PC-3 (cell line): ENCODE measurements around the gene TRIM33. TPM values are rescaled to one million over a fixed set of nuclear protein-coding genes. Genes with fewer than 3 reads are reported as not detected.

ENCODE experiments used
- ATAC-seq: fragments of 200-7000 bp; cut with Tn5 transposase; 2 replicates; pipeline ENCODE4 v1.9.1; 2020; ENCODE audit warnings: mild to moderate bottlenecking, moderate library complexity
- BruUV-seq: library from RNA; stranded (reverse); fragments of 400-500 nt; replicated peaks from 2 replicates; lab custom pipeline; 2021; lab: Mats Ljungman, UMichigan
- CTCF ChIA-PET: fragments of 300-600 bp; sonication (Branson Sonifier 250); formaldehyde crosslinking; loops from one replicate; lab custom pipeline; 2022; ENCODE audit warnings: antibody characterized with exemption; lab: Charles Lee
- POLR2A ChIA-PET: fragments of 300-600 bp; sonication (Branson Sonifier 250); formaldehyde crosslinking; loops from one replicate; lab custom pipeline; 2022; ENCODE audit warnings: antibody characterized with exemption; ENCODE audit not compliant: unreplicated experiment; lab: Charles Lee
- DNase-seq: peaks from one replicate; pipeline ENCODE4 v3.0.0-alpha.2; 2015
- H2AFZ ChIP-seq: fragments of 300-600 bp; sonication (generic); 2 replicates; pipeline ENCODE4 v1.6.0; 2016; ENCODE audit warnings: antibody characterized with exemption, low read length
- H3F3A ChIP-seq: fragments of 300-600 bp; sonication (generic); one replicate; pipeline ENCODE4 v1.6.0; 2017; ENCODE audit warnings: antibody characterized with exemption, low read length, control low read depth, mild to moderate bottlenecking; ENCODE audit not compliant: unreplicated experiment
- H3K27ac ChIP-seq: fragments of 300-600 bp; sonication (generic); 2 replicates; pipeline ENCODE4 v1.5.1; 2016; ENCODE audit warnings: mild to moderate bottlenecking, low read length
- H3K27me3 ChIP-seq: fragments of 300-600 bp; sonication (generic); 2 replicates; pipeline ENCODE4 v1.6.1; 2016; ENCODE audit warnings: low read length, mixed read lengths
- H3K36me3 ChIP-seq: fragments of 300-600 bp; sonication (generic); 2 replicates; pipeline ENCODE4 v1.6.1; 2016; ENCODE audit warnings: low read depth, mixed run types, low read length, mixed read lengths
- H3K4me1 ChIP-seq: fragments of 300-600 bp; sonication (generic); 2 replicates; pipeline ENCODE4 v1.5.1; 2016; ENCODE audit warnings: low read length; ENCODE audit not compliant: insufficient read depth
- H3K4me2 ChIP-seq: fragments of 300-600 bp; sonication (generic); 2 replicates; pipeline ENCODE4 v1.6.0; 2016; ENCODE audit warnings: low read length
- H3K4me3 ChIP-seq: fragments of 300-600 bp; sonication (generic); 2 replicates; pipeline ENCODE4 v1.5.1; 2016; ENCODE audit warnings: mild to moderate bottlenecking, low read length, mixed read lengths
- H3K79me2 ChIP-seq: fragments of 300-600 bp; sonication (generic); 2 replicates; pipeline ENCODE4 v1.6.1; 2017; ENCODE audit warnings: low read length, mixed read lengths
- H3K9ac ChIP-seq: fragments of 300-600 bp; sonication (generic); 2 replicates; pipeline ENCODE4 v1.6.0; 2016; ENCODE audit warnings: mild to moderate bottlenecking, low read length
- H3K9me2 ChIP-seq: fragments of 300-600 bp; sonication (generic); replicated peaks from 2 replicates; pipeline ENCODE4 v1.6.1; 2016; ENCODE audit warnings: mixed run types, low read length, mixed read lengths
- H3K9me3 ChIP-seq: fragments of 300-600 bp; sonication (generic); 2 replicates; pipeline ENCODE4 v1.6.1; 2016; ENCODE audit warnings: low read length, mixed read lengths
- H4K20me1 ChIP-seq: fragments of 300-600 bp; sonication (generic); 2 replicates; pipeline ENCODE4 v1.6.1; 2016; ENCODE audit warnings: low read length, mixed read lengths
- CTCF ChIP-seq: fragments of 300-600 bp; sonication (generic); conservative IDR thresholded peaks from 2 replicates; pipeline ENCODE4 v1.5.1; 2017; ENCODE audit warnings: antibody characterized with exemption, low read depth, mild to moderate bottlenecking, low read length
- EZH2 ChIP-seq: fragments of 300-600 bp; sonication (generic); IDR thresholded peaks from one replicate; pipeline ENCODE4 v1.6.1; 2017; ENCODE audit warnings: antibody characterized with exemption, mild to moderate bottlenecking, low read length; ENCODE audit not compliant: unreplicated experiment
- EZH2phosphoT487 ChIP-seq: fragments of 300-600 bp; sonication (generic); IDR thresholded peaks from 2 replicates; pipeline ENCODE4 v1.6.1; 2018; ENCODE audit warnings: mild to moderate bottlenecking, antibody characterized with exemption, low read length, borderline replicate concordance
- intact Hi-C: fragments of 100-400 bp; cut with micrococcal nuclease; formaldehyde crosslinking; loops from 2 replicates; pipeline ENCODE4 v1.9.0; 2023
- total RNA-seq: library from RNA; depleted of rRNA; stranded (reverse); fragments of >200 nt; gene quantifications from 2 replicates; pipeline ENCODE4 v1.2.3, GENCODE V29; 2014

The TRIM33 gene
- total RNA-seq, 1 experiment from 2014 or later: 36.7 TPM

DNA sequence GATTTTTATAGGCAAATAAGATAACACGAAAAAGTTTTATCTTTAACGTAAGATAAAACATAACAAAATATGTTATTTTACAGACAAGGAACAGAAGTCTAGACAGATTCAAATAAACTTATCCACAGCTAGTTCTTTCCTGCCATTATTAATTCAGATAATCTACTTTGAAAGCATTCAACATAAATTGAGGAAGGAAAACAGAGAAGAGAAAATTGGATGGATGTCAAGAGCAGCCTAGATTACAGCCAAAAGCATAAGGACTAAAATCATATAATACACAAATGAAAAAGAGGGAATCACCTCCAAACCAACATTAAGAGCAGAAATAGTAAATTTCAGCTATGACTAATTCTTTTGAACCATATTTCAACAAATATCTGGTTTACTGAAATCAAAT lies 15.5 kb downstream of the TRIM33 start:
- CTCF ChIA-PET: no interaction called here

GRCh38 chr1:114492978-114493377 lies 18.0 kb downstream of the TRIM33 start:
- no peak for TF ChIP-seq EZH2
- TF ChIP-seq EZH2phosphoT487: no peak
- TF ChIP-seq CTCF: no peak
- Histone ChIP-seq H3K9me2 (no peaks in the 10 kb centered on the region), H3K9me3 (no peaks in the 10 kb centered on the region), H3K9ac (no peak overlapping the region), H3K27me3 (no peaks in the 10 kb centered on the region), H3F3A (no peaks in the 10 kb centered on the region), H3K4me2 (no peak overlapping the region), H3K79me2 (peaks cover 99% of the 10 kb centered on the region), H3K36me3 (no peaks in the 10 kb centered on the region), H3K27ac (no peak overlapping the region), H4K20me1 (peaks cover 9% of the 10 kb centered on the region; the same call in 1 of the 2 replicates), H3K4me1 (no peaks in the 10 kb centered on the region), H3K4me3 (no peak overlapping the region), H2AFZ (no peak overlapping the region)
- no TSS peak for BruUV-seq
- CTCF ChIA-PET: no interaction called here
- DNase-seq (no peak), ATAC-seq (no peak)
- intact Hi-C loops: no loop called here
- POLR2A ChIA-PET: no interaction called here

More for the DNA sequence above, 15.5 kb downstream of the TRIM33 start:
- Histone ChIP-seq H2AFZ (no peak overlapping the region), H3K4me2 (no peak overlapping the region), H3K27me3 (no peaks in the 10 kb centered on the region), H3K9me2 (no peaks in the 10 kb centered on the region), H3K4me3 (no peak overlapping the region), H3K4me1 (no peaks in the 10 kb centered on the region), H3K9me3 (no peaks in the 10 kb centered on the region), H3K79me2 (peaks cover 99% of the 10 kb centered on the region), H3F3A (no peaks in the 10 kb centered on the region), H3K27ac (no peak overlapping the region), H4K20me1 (peaks cover 13% of the 10 kb centered on the region; the same call in 1 of the 2 replicates), H3K9ac (no peak overlapping the region), H3K36me3 (no peaks in the 10 kb centered on the region)
- intact Hi-C loops: no loop called here
- TF ChIP-seq EZH2phosphoT487: no peak
- no peak for TF ChIP-seq CTCF
- TF ChIP-seq EZH2: no peak
- ATAC-seq: no peak
- DNase-seq: no peak
- POLR2A ChIA-PET: no interaction called here
- no TSS peak for BruUV-seq

DNA sequence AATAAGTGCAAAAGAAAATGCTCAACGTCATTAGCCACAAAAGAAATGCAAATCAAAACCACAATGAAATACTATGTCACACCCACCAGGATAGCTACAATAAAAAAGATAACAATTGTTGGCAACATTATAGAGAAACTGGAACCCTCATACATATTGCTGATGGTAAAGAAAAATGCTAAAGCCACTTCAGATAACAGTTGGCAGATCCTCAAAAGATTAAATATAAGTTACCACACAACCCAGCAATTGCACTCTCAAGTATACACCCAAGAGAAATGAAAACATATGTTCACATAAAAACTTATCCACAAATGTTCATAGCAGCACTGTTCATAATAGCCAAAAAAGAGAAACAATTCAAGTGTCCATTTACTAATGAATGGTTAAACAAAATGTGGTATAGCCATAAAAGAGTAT lies 20.7 kb downstream of the TRIM33 start:
- Histone ChIP-seq H3K27ac (no peak overlapping the region), H3F3A (no peaks in the 10 kb centered on the region), H3K4me3 (no peak overlapping the region), H3K36me3 (no peaks in the 10 kb centered on the region), H4K20me1 (peaks cover 3% of the 10 kb centered on the region; the same call in 1 of the 2 replicates), H3K27me3 (no peaks in the 10 kb centered on the region), H3K9ac (no peak overlapping the region), H3K9me2 (no peaks in the 10 kb centered on the region), H2AFZ (no peak overlapping the region), H3K79me2 (peaks cover 98% of the 10 kb centered on the region), H3K9me3 (no peaks in the 10 kb centered on the region), H3K4me1 (no peaks in the 10 kb centered on the region), H3K4me2 (no peak overlapping the region)
- no peak for TF ChIP-seq CTCF
- no peak for TF ChIP-seq EZH2phosphoT487
- TF ChIP-seq EZH2: no peak
- no peak for DNase-seq
- intact Hi-C loops: no loop called here
- ATAC-seq: no peak
- POLR2A ChIA-PET: no interaction called here
- CTCF ChIA-PET: interaction anchor here (0.7 kb wide), 1 partner anchor 19 kb away, joined by 3 read pairs; no protein-coding TSS in a partner anchor
- no TSS peak for BruUV-seq
